HCT116 (cell line): ENCODE results near the gene PRRC2C. TPM values are rescaled to one million over a fixed set of nuclear protein-coding genes. Genes with fewer than 3 reads are reported as not detected.

Experiments used
- ATAC-seq: fragments of 200-7000 bp; cut with Tn5 transposase; 2 replicates; pipeline ENCODE4 v1.9.1; 2020; ENCODE audit warnings: mild to moderate bottlenecking, moderate library complexity
- BruUV-seq: library from RNA; stranded (reverse); fragments of 400-500 nt; replicated peaks from 2 replicates; lab custom pipeline; 2021; lab: Mats Ljungman, UMichigan
- CTCF ChIA-PET: fragments of 300-600 bp; sonication (Branson Sonifier 250); formaldehyde crosslinking; loops from one replicate; lab custom pipeline; 2021; ENCODE audit warnings: antibody characterized with exemption; lab: Charles Lee
- POLR2A ChIA-PET: fragments of 300-600, 350-600 bp; sonication (Branson Sonifier 250); formaldehyde crosslinking; loops from one replicate; lab custom pipeline; 2021; ENCODE audit warnings: antibody characterized with exemption; lab: Charles Lee
- RAD21 ChIA-PET, 2 experiments: fragments of 300-600 bp; sonication (Branson Sonifier 250); formaldehyde crosslinking; loops; one replicate each; lab custom pipeline; 2023; ENCODE audit warnings: low total read pairs in 2 of 2; ENCODE audit not compliant: uncharacterized antibody in 2 of 2, unreplicated experiment in 2 of 2, low non-redundant PET in 1 of 2; lab: Charles Lee
- DNase-seq: peaks from one replicate; pipeline ENCODE4 v3.0.0-alpha.2; 2010; ENCODE audit warnings: low read depth, low spot score
- H2AFZ ChIP-seq: fragments of 200-600 bp; shearing (Covaris generic), sonication (generic); 2 replicates; pipeline ENCODE4 v1.6.1; 2017; ENCODE audit warnings: low read depth, mixed run types, mixed read lengths, antibody characterized with exemption, low read length; ENCODE audit not compliant: poor library complexity, severe bottlenecking
- H3K27ac ChIP-seq: 2 replicates; pipeline ENCODE4 v1.5.1; 2012; ENCODE audit warnings: low read depth, low read length
- H3K27me3 ChIP-seq: fragments of 200-600 bp; sonication (generic); 2 replicates; pipeline ENCODE4 v1.6.1; 2016; ENCODE audit warnings: mixed run types, low read length, mixed read lengths; ENCODE audit not compliant: insufficient read depth
- H3K36me3 ChIP-seq, 2 experiments: fragments of 200-500 bp in 1 of 2; fragments of 200-600 bp in 1 of 2; sonication (Bioruptor generic) in 1 of 2; sonication (generic) in 1 of 2; 2 replicates each; pipeline versions ENCODE4 v1.5.1 to v1.6.1; 2014 to 2016; ENCODE audit warnings: low read length in 2 of 2, inconsistent platforms in 1 of 2, mixed read lengths in 1 of 2, mixed run types in 1 of 2; ENCODE audit not compliant: insufficient read depth in 2 of 2, control insufficient read depth in 1 of 2
- H3K4me1 ChIP-seq, 2 experiments: fragments of 200-600 bp in 1 of 2; sonication (generic) in 1 of 2; 2 replicates each; pipeline versions ENCODE4 v1.5.1 to v1.6.1; 2012 to 2017; ENCODE audit warnings: low read length in 2 of 2, inconsistent platforms in 1 of 2, mild to moderate bottlenecking in 1 of 2, mixed read lengths in 1 of 2, mixed run types in 1 of 2, moderate library complexity in 1 of 2; ENCODE audit not compliant: insufficient read depth in 2 of 2, control insufficient read depth in 1 of 2
- H3K4me2 ChIP-seq: fragments of 200-600 bp; sonication (generic); 2 replicates; pipeline ENCODE4 v1.6.1; 2017; ENCODE audit warnings: mixed run types, low read length, mixed read lengths
- H3K4me3 ChIP-seq, 2 experiments: fragments of 200-600 bp in 1 of 2; sonication (generic) in 1 of 2; replicated peaks in 1 of 2; 2 replicates each; pipeline ENCODE4 v1.5.1; 2011 to 2016; ENCODE audit warnings: low read length in 2 of 2, control low read depth in 1 of 2, low read depth in 1 of 2, mild to moderate bottlenecking in 1 of 2, mixed read lengths in 1 of 2, mixed run types in 1 of 2
- H3K79me2 ChIP-seq: fragments of 200-600 bp; sonication (generic); 2 replicates; pipeline ENCODE4 v1.6.1; 2017; ENCODE audit warnings: mild to moderate bottlenecking, mixed run types, low read length, moderate library complexity, mixed read lengths; ENCODE audit not compliant: insufficient read depth
- H3K9ac ChIP-seq: fragments of 200-600 bp; sonication (generic); 2 replicates; pipeline ENCODE4 v1.6.1; 2016; ENCODE audit warnings: low read length, mixed read lengths
- H3K9me2 ChIP-seq: fragments of 200-600 bp; sonication (generic), shearing (Covaris generic); 2 replicates; pipeline ENCODE4 v1.6.1; 2017; ENCODE audit warnings: mixed run types, mild to moderate bottlenecking, moderate library complexity; ENCODE audit not compliant: insufficient read depth
- H3K9me3 ChIP-seq, 2 experiments: fragments of 200-500 bp in 1 of 2; fragments of 200-600 bp in 1 of 2; sonication (Bioruptor generic) in 1 of 2; sonication (generic) in 1 of 2; 2 replicates each; pipeline ENCODE4 v1.6.1; 2014 to 2017; ENCODE audit warnings: low read length in 2 of 2, mixed read lengths in 2 of 2, inconsistent platforms in 1 of 2, low read depth in 1 of 2, mild to moderate bottlenecking in 1 of 2, mixed run types in 1 of 2, moderate library complexity in 1 of 2; ENCODE audit not compliant: control insufficient read depth in 1 of 2, insufficient read depth in 1 of 2
- H4K20me1 ChIP-seq: fragments of 200-600 bp; sonication (generic), shearing (Covaris generic); 2 replicates; pipeline ENCODE4 v1.6.1; 2017; ENCODE audit warnings: mixed run types, mild to moderate bottlenecking, moderate library complexity; ENCODE audit not compliant: insufficient read depth
- CEBPB ChIP-seq: IDR thresholded peaks from 2 replicates; pipeline ENCODE4 v1.6.1; 2012; ENCODE audit warnings: low read depth
- EGR1 ChIP-seq: IDR thresholded peaks from 2 replicates; pipeline ENCODE4 v1.6.1; 2012; ENCODE audit warnings: low read depth
- EZH2phosphoT487 ChIP-seq: fragments of 200-600 bp; IDR thresholded peaks from 2 replicates; pipeline ENCODE4 v1.6.1; 2018; ENCODE audit warnings: antibody characterized with exemption, borderline replicate concordance
- FOSL1 ChIP-seq: IDR thresholded peaks from 2 replicates; pipeline ENCODE4 v1.6.1; 2012; ENCODE audit warnings: low read depth
- POLR2A ChIP-seq: IDR thresholded peaks from 2 replicates; pipeline ENCODE4 v1.7.0; 2011; ENCODE audit warnings: borderline replicate concordance; ENCODE audit not compliant: insufficient read depth, insufficient read length; ENCODE audit errors: extremely low read depth
- POLR2AphosphoS5 ChIP-seq: IDR thresholded peaks from 2 replicates; pipeline ENCODE4 v1.6.1; 2011; ENCODE audit warnings: mild to moderate bottlenecking, low read depth, low read length, moderate library complexity
- RAD21 ChIP-seq: IDR thresholded peaks from 2 replicates; pipeline ENCODE4 v1.6.1; 2012; ENCODE audit warnings: low read depth, mild to moderate bottlenecking
- SIN3A ChIP-seq: IDR thresholded peaks from 2 replicates; pipeline ENCODE4 v1.6.1; 2012; ENCODE audit warnings: low read depth
- SP1 ChIP-seq: IDR thresholded peaks from 2 replicates; pipeline ENCODE4 v1.6.1; 2012; ENCODE audit warnings: low read depth
- SRF ChIP-seq: IDR thresholded peaks from 2 replicates; pipeline ENCODE4 v1.6.1; 2012; ENCODE audit warnings: low read depth
- TCF7L2 ChIP-seq: IDR thresholded peaks from 2 replicates; pipeline ENCODE4 v1.7.0; 2011; ENCODE audit warnings: borderline replicate concordance, inconsistent platforms; ENCODE audit not compliant: insufficient read depth, insufficient read length; ENCODE audit errors: extremely low read depth
- YY1 ChIP-seq: IDR thresholded peaks from 2 replicates; pipeline ENCODE4 v1.6.1; 2011; ENCODE audit warnings: low read length, low read depth, moderate library complexity, mild to moderate bottlenecking; ENCODE audit not compliant: insufficient replicate concordance; ENCODE audit errors: extremely low read depth
- ZNF274 ChIP-seq: fragments of 200-500 bp; sonication (Bioruptor generic); IDR thresholded peaks from 2 replicates; pipeline ENCODE4 v1.6.1; 2014; ENCODE audit warnings: mild to moderate bottlenecking, low read depth, low read length, inconsistent platforms
- intact Hi-C: fragments of 100-400 bp; cut with micrococcal nuclease; formaldehyde crosslinking; loops from 2 replicates; pipeline ENCODE4 v1.10.0; 2022
- total RNA-seq: library from RNA; stranded (reverse); gene quantifications from one replicate; pipeline ENCODE4 v1.2.1, GENCODE V29; 2021; ENCODE audit not compliant: unreplicated experiment
- TF ChIP-seq, protein P1 (sequence below): IDR thresholded peaks from 2 replicates; pipeline ENCODE4 v1.6.1; 2012
- TF ChIP-seq, protein P2 (sequence below): IDR thresholded peaks from 2 replicates; pipeline ENCODE4 v1.6.1; 2012; ENCODE audit warnings: low read depth

Gene PRRC2C
- total RNA-seq, 1 experiment from 2014 or later: 154 TPM

DNA sequence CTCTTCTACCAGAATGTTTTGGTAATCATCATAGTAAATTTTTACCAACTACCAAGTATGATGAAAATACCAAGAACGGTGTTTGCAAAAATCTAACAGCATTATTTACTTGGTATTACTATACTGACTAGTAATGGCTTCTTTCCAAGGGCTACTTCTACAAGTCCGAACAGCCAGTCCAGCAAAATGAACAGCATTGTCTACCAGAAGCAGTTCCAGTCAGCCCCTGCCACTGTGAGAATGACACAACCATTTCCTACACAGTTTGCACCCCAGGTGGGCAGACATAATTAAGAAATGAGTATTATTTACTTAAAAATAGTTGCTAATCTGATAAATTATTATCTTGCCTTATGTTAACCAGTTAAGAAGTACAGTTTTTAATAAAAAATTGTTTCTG is 102.9 kb downstream of the PRRC2C start (continued):
- no peak for TF ChIP-seq EZH2phosphoT487
- TF ChIP-seq YY1: no peak
- TF ChIP-seq RAD21: no peak
- no peak for TF ChIP-seq ZNF274
- TF ChIP-seq POLR2A: no peak
- no peak for TF ChIP-seq SRF

DNA sequence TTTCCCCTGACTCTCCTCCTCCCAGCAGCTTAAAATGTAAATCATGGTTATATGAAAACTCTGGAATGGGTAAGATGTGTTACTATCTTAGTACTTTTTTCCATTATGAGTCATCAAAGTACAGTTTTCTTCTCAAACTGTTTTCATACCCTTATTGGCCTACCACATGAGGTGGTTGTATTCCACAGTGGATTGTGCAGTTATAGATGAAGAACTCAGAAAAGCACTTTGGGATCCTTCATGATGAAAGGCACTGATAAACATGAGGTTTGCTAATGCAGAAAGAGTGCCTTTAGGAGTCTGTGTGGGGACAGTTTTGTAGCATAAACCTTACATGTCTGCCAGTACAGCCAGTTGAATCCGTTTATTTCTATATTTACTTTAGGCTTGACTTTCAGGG is 104.7 kb downstream of the PRRC2C start:
- Histone ChIP-seq H3K9ac (no peak overlapping the region), H3K4me1 (no peaks in the 10 kb centered on the region)
- no TSS peak for BruUV-seq
- no peak for DNase-seq
- intact Hi-C loops: no loop called here
- POLR2A ChIA-PET: no interaction called here
- TF ChIP-seq FOSL1: no peak
- TF ChIP-seq EZH2phosphoT487: no peak
- TF ChIP-seq SP1: no peak
- TF ChIP-seq, protein P1, sequence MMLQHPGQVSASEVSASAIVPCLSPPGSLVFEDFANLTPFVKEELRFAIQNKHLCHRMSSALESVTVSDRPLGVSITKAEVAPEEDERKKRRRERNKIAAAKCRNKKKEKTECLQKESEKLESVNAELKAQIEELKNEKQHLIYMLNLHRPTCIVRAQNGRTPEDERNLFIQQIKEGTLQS: no peak
- no peak for TF ChIP-seq EGR1
- TF ChIP-seq, protein P2, sequence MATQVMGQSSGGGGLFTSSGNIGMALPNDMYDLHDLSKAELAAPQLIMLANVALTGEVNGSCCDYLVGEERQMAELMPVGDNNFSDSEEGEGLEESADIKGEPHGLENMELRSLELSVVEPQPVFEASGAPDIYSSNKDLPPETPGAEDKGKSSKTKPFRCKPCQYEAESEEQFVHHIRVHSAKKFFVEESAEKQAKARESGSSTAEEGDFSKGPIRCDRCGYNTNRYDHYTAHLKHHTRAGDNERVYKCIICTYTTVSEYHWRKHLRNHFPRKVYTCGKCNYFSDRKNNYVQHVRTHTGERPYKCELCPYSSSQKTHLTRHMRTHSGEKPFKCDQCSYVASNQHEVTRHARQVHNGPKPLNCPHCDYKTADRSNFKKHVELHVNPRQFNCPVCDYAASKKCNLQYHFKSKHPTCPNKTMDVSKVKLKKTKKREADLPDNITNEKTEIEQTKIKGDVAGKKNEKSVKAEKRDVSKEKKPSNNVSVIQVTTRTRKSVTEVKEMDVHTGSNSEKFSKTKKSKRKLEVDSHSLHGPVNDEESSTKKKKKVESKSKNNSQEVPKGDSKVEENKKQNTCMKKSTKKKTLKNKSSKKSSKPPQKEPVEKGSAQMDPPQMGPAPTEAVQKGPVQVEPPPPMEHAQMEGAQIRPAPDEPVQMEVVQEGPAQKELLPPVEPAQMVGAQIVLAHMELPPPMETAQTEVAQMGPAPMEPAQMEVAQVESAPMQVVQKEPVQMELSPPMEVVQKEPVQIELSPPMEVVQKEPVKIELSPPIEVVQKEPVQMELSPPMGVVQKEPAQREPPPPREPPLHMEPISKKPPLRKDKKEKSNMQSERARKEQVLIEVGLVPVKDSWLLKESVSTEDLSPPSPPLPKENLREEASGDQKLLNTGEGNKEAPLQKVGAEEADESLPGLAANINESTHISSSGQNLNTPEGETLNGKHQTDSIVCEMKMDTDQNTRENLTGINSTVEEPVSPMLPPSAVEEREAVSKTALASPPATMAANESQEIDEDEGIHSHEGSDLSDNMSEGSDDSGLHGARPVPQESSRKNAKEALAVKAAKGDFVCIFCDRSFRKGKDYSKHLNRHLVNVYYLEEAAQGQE: no peak
- TF ChIP-seq SIN3A: no peak
- TF ChIP-seq TCF7L2: no peak
- no peak for TF ChIP-seq CEBPB
- TF ChIP-seq YY1: no peak
- no peak for TF ChIP-seq POLR2AphosphoS5
- no peak for TF ChIP-seq POLR2A
- TF ChIP-seq SRF: no peak
- TF ChIP-seq, all 23 proteins: peak for 0
- no peaks in the 10 kb centered on the region; the same call in 1 of the 2 replicates for H3K79me2 ChIP-seq
- no peak overlapping the region for H3K4me2 ChIP-seq
- ChIA-PET RAD21 (no interaction called here), CTCF (no interaction called here)
- peaks cover 36 to 54% of the 10 kb centered on the region in 2 experiments for H3K36me3 ChIP-seq
- no peak for ATAC-seq
- no peaks in the 10 kb centered on the region for H3K9me3 ChIP-seq
- no peaks in the 10 kb centered on the region for H3K27me3 ChIP-seq
- no peaks in the 10 kb centered on the region for H3K9me2 ChIP-seq
- H4K20me1 ChIP-seq: no peaks in the 10 kb centered on the region; the same call in 1 of the 2 replicates
- no peak overlapping the region for H2AFZ ChIP-seq
- H3K4me3 ChIP-seq: no peak overlapping the region
- no peak overlapping the region for H3K27ac ChIP-seq
